SK-N-SH (cell line): Measurements from ENCODE around the gene BPIFB3. TPM values are rescaled to one million over a fixed set of nuclear protein-coding genes. Genes with fewer than 3 reads are reported as not detected.

Source experiments
- CTCF ChIA-PET: fragments of 300-600, 350-600 bp; formaldehyde crosslinking; extraction: SDS; loops from one replicate; lab custom pipeline; 2021; lab: Yijun Ruan, JAX
- POLR2A ChIA-PET: fragments of 350-600 bp; sonication (Branson Sonifier 250); formaldehyde crosslinking; extraction: SDS; loops from one replicate; lab custom pipeline; 2020; ENCODE audit warnings: antibody characterized with exemption, inconsistent platforms; lab: Yijun Ruan, JAX
- DNase-seq: peaks from one replicate; pipeline ENCODE4 v3.0.0; 2012
- H2AFZ ChIP-seq: fragments of 200-600 bp; sonication (generic); 2 replicates; pipeline ENCODE4 v1.8.1; 2016; ENCODE audit warnings: antibody characterized with exemption, mild to moderate bottlenecking, low read depth
- H3F3A ChIP-seq: fragments of 200-600 bp; sonication (generic); replicated peaks from 2 replicates; pipeline ENCODE3; 2016; ENCODE audit warnings: antibody characterized with exemption, mild to moderate bottlenecking; ENCODE audit not compliant: insufficient read depth
- H3K27ac ChIP-seq, 2 experiments: fragments of 200-500 bp in 1 of 2; fragments of 200-600 bp in 1 of 2; sonication (Bioruptor generic) in 1 of 2; sonication (generic), shearing (Covaris generic) in 1 of 2; 2 replicates each; pipeline versions ENCODE4 v1.5.1 to v1.6.1; 2014 to 2016; ENCODE audit warnings: low read depth in 2 of 2, inconsistent platforms in 1 of 2, low read length in 1 of 2, mild to moderate bottlenecking in 1 of 2, mixed read lengths in 1 of 2
- H3K27me3 ChIP-seq: fragments of 200-600 bp; sonication (generic), shearing (Covaris generic); 2 replicates; pipeline ENCODE4 v1.6.1; 2016; ENCODE audit warnings: mixed run types; ENCODE audit not compliant: insufficient read depth
- H3K36me3 ChIP-seq, 2 experiments: fragments of 200-500 bp in 1 of 2; fragments of 200-600 bp in 1 of 2; sonication (Bioruptor generic) in 1 of 2; sonication (generic) in 1 of 2; replicated peaks in 1 of 2; 2 replicates each; pipeline versions ENCODE3 to v1.5.1; 2014 to 2016; ENCODE audit warnings: low read length in 1 of 2, mild to moderate bottlenecking in 1 of 2; ENCODE audit not compliant: insufficient read depth in 2 of 2, control insufficient read depth in 1 of 2
- H3K4me1 ChIP-seq, 2 experiments: fragments of 200-500 bp in 1 of 2; fragments of 200-600 bp in 1 of 2; sonication (Bioruptor generic) in 1 of 2; sonication (generic), shearing (Covaris generic) in 1 of 2; 2 replicates each; pipeline versions ENCODE4 v1.5.1 to v1.6.1; 2014 to 2016; ENCODE audit warnings: low read depth in 1 of 2, low read length in 1 of 2, mixed run types in 1 of 2; ENCODE audit not compliant: insufficient read depth in 2 of 2, control insufficient read depth in 1 of 2
- H3K4me2 ChIP-seq: fragments of 200-600 bp; sonication (generic), shearing (Covaris generic); 2 replicates; pipeline ENCODE4 v1.6.1; 2017; ENCODE audit warnings: mixed run types
- H3K4me3 ChIP-seq, 2 experiments: fragments of 200-500 bp in 1 of 2; fragments of 200-600 bp in 1 of 2; sonication (Bioruptor generic) in 1 of 2; sonication (generic), shearing (Covaris generic) in 1 of 2; 2 replicates each; pipeline versions ENCODE4 v1.5.1 to v1.8.1; 2014 to 2016; ENCODE audit warnings: low read depth in 2 of 2, inconsistent platforms in 1 of 2, low read length in 1 of 2, mild to moderate bottlenecking in 1 of 2, mixed read lengths in 1 of 2, moderate library complexity in 1 of 2
- H3K79me2 ChIP-seq: fragments of 200-600 bp; sonication (generic); 2 replicates; pipeline ENCODE4 v1.8.1; 2017; ENCODE audit warnings: mild to moderate bottlenecking; ENCODE audit not compliant: insufficient read depth
- H3K9ac ChIP-seq: fragments of 200-600 bp; sonication (generic); 2 replicates; pipeline ENCODE4 v1.6.1; 2017; ENCODE audit warnings: mixed run types
- H3K9me2 ChIP-seq: fragments of 200-600 bp; sonication (generic); 2 replicates; pipeline ENCODE4 v1.6.1; 2017; ENCODE audit warnings: mixed run types
- H3K9me3 ChIP-seq: fragments of 200-600 bp; sonication (generic); 2 replicates; pipeline ENCODE4 v1.6.1; 2017; ENCODE audit warnings: mixed run types, mild to moderate bottlenecking, moderate library complexity
- H4K20me1 ChIP-seq: fragments of 200-600 bp; sonication (generic); 2 replicates; pipeline ENCODE4 v1.6.1; 2017; ENCODE audit warnings: mild to moderate bottlenecking, mixed run types; ENCODE audit not compliant: insufficient read depth
- CHD2 ChIP-seq: fragments of 150-350 bp; IDR thresholded peaks from 2 replicates; pipeline ENCODE4 v1.6.1; 2018; ENCODE audit warnings: low read length; ENCODE audit not compliant: partially characterized antibody
- CTCF ChIP-seq: fragments of 200-600 bp; sonication (generic); IDR thresholded peaks from 2 replicates; pipeline ENCODE4 v1.6.1; 2017; ENCODE audit warnings: antibody characterized with exemption, mild to moderate bottlenecking, moderate library complexity
- EP300 ChIP-seq, 2 experiments: IDR thresholded peaks; 2 replicates each; pipeline versions ENCODE4 v1.4.0 to v1.6.1; 2012; ENCODE audit warnings: borderline replicate concordance in 1 of 2, low read depth in 1 of 2, low read length in 1 of 2
- EZH2phosphoT487 ChIP-seq: fragments of 200-600 bp; sonication (generic); IDR thresholded peaks from 2 replicates; pipeline ENCODE4 v1.6.1; 2017; ENCODE audit warnings: low read depth, mixed run types, mild to moderate bottlenecking, antibody characterized with exemption, moderate library complexity, borderline replicate concordance
- FOSL2 ChIP-seq: IDR thresholded peaks from 2 replicates; pipeline ENCODE4 v1.4.0; 2012; ENCODE audit warnings: low read depth, mild to moderate bottlenecking, moderate library complexity, borderline replicate concordance
- FOXJ3 ChIP-seq: sonication (generic); formaldehyde crosslinking; IDR thresholded peaks from 2 replicates; pipeline ENCODE4 v1.5.1; 2020; ENCODE audit warnings: mild to moderate bottlenecking, missing genetic modification reagents
- GABPA ChIP-seq: IDR thresholded peaks from 2 replicates; pipeline ENCODE4 v1.4.0; 2012; ENCODE audit warnings: low read depth, mild to moderate bottlenecking
- MEF2A ChIP-seq: IDR thresholded peaks from 2 replicates; pipeline ENCODE4 v1.4.0; 2012; ENCODE audit warnings: low read depth, borderline replicate concordance
- MXI1 ChIP-seq: IDR thresholded peaks from 2 replicates; pipeline ENCODE4 v1.6.1; 2012; ENCODE audit warnings: mild to moderate bottlenecking, low read depth, low read length, improper control_type of control experiment
- NFIC ChIP-seq: IDR thresholded peaks from 2 replicates; pipeline ENCODE4 v1.4.0; 2012; ENCODE audit warnings: borderline replicate concordance
- PBX3 ChIP-seq: IDR thresholded peaks from 2 replicates; pipeline ENCODE4; 2012
- POLR2AphosphoS5 ChIP-seq: IDR thresholded peaks from 2 replicates; pipeline ENCODE4 v1.6.1; 2012; ENCODE audit warnings: low read depth, low read length
- RFX5 ChIP-seq: IDR thresholded peaks from 2 replicates; pipeline ENCODE4 v1.6.1; 2012; ENCODE audit warnings: mild to moderate bottlenecking, improper control_type of control experiment, low read length
- RXRA ChIP-seq: IDR thresholded peaks from 2 replicates; pipeline ENCODE4 v1.4.0; 2012; ENCODE audit warnings: low read depth, mild to moderate bottlenecking, borderline replicate concordance
- TCF12 ChIP-seq: IDR thresholded peaks from 2 replicates; pipeline ENCODE4 v1.4.0; 2012
- TEAD4 ChIP-seq: IDR thresholded peaks from 2 replicates; pipeline ENCODE4 v1.4.0; 2012; ENCODE audit warnings: mild to moderate bottlenecking, borderline replicate concordance; ENCODE audit not compliant: insufficient read depth
- USF1 ChIP-seq: IDR thresholded peaks from 2 replicates; pipeline ENCODE4 v1.4.0; 2012; ENCODE audit warnings: low read depth, borderline replicate concordance
- YY1 ChIP-seq: IDR thresholded peaks from 2 replicates; pipeline ENCODE4 v1.4.0; 2012; ENCODE audit warnings: low read depth, mild to moderate bottlenecking
- ZBTB33 ChIP-seq: IDR thresholded peaks from 2 replicates; pipeline ENCODE4 v1.4.0; 2012; ENCODE audit warnings: low read depth, borderline replicate concordance
- WGBS: methylation state at CpG from one replicate; pipeline ENCODE4 v1.1.6; 2017; ENCODE audit warnings: low lambda C conversion rate; 5-methylcytosine and 5-hydroxymethylcytosine counted together
- polyA plus RNA-seq, 3 experiments: library from polyadenylated mRNA; depleted of rRNA; stranded (reverse); fragments of >200 nt; gene quantifications; 2 replicates each; pipeline ENCODE4 v1.2.3, GENCODE V29; 2012
- TF ChIP-seq, protein P1 (sequence below): IDR thresholded peaks from 2 replicates; pipeline ENCODE4 v1.6.1; 2012; ENCODE audit warnings: mild to moderate bottlenecking, low read depth, low read length, moderate library complexity

BPIFB3 gene
- polyA plus RNA-seq, 1 of the 3 experiments (the other 2 are of a cell fraction), result not detected

DNA sequence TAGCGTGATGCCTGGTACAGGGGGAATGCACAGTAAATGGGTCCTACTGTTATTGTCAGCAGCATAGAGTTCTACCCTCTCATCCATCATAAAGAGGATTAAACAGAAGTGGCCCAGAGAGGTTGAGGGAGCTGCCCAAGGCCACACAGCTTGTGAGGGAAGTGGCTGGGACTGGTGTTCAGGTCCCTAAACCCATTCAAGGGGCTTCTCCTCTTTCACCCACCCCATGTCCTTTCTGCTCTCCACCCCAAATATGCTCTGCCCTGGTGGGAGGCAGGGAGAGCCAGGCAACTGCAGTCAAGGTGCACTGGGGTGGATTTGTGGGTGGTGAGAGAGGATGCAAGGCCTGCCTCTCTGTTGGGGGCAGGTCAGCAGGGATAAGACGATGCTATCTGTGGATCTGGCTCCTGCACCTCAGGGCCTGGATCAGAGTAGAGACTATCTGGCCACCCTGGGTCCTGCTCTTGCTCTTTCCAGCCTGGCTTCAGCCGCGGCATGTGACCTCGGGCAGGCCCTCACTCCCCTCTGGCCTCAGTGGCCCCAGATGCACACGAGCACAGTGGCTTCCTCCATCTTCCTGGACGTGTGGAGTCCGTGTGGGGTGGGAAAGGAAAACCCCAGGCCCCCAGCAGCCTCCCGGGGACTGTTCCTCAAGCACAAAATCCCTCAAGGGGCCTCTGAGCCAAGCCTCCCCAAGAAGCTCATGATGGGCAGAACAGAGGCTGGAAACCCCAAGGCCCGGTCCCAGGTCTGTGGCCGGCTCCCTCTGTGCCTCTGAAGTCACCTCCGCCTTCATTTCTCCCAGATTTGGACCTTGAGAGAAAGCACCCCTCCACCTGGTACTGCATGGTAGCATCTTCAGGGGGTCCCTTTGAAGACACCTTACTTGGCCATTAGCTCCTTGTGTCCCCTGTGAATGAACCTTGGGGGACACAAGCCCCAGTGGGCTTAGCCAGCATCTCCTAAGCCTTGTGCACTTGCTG is 25.6 kb upstream of the BPIFB3 start:
- 8% methylated on average over 10 of the region's 12 CpGs for WGBS
- ChIA-PET CTCF (no interaction called here), POLR2A (no interaction called here)
- Histone ChIP-seq H4K20me1 (no peaks in the 10 kb centered on the region), H2AFZ (no peak overlapping the region), H3K4me3 (no peak overlapping the region), H3K27me3 (peaks cover 6% of the 10 kb centered on the region; the same call in 1 of the 2 replicates), H3K9ac (no peak overlapping the region), H3F3A (no peaks in the 10 kb centered on the region), H3K36me3 (no peaks in the 10 kb centered on the region), H3K4me1 (no peaks in the 10 kb centered on the region), H3K9me3 (no peaks in the 10 kb centered on the region), H3K79me2 (no peaks in the 10 kb centered on the region), H3K9me2 (no peaks in the 10 kb centered on the region), H3K27ac (no peak overlapping the region), H3K4me2 (no peak overlapping the region)
- TF ChIP-seq FOXJ3 (CRISPR knock-in tag) (no peak), PBX3 (no peak), NFIC (no peak), CHD2 (no peak), YY1 (no peak), POLR2AphosphoS5 (no peak), RXRA (no peak), MXI1 (no peak), ZBTB33 (no peak), USF1 (no peak), RFX5 (no peak), FOSL2 (no peak), TEAD4 (no peak), EZH2phosphoT487 (no peak), CTCF (no peak), EP300 (IDR thresholded peaks at IDR 0.05; ENCODE audit: borderline replicate concordance in 1 of 2, low read depth in 1 of 2, low read length in 1 of 2) (no peak), GABPA (no peak), TCF12 (no peak), MEF2A (no peak)
- TF ChIP-seq, protein P1, sequence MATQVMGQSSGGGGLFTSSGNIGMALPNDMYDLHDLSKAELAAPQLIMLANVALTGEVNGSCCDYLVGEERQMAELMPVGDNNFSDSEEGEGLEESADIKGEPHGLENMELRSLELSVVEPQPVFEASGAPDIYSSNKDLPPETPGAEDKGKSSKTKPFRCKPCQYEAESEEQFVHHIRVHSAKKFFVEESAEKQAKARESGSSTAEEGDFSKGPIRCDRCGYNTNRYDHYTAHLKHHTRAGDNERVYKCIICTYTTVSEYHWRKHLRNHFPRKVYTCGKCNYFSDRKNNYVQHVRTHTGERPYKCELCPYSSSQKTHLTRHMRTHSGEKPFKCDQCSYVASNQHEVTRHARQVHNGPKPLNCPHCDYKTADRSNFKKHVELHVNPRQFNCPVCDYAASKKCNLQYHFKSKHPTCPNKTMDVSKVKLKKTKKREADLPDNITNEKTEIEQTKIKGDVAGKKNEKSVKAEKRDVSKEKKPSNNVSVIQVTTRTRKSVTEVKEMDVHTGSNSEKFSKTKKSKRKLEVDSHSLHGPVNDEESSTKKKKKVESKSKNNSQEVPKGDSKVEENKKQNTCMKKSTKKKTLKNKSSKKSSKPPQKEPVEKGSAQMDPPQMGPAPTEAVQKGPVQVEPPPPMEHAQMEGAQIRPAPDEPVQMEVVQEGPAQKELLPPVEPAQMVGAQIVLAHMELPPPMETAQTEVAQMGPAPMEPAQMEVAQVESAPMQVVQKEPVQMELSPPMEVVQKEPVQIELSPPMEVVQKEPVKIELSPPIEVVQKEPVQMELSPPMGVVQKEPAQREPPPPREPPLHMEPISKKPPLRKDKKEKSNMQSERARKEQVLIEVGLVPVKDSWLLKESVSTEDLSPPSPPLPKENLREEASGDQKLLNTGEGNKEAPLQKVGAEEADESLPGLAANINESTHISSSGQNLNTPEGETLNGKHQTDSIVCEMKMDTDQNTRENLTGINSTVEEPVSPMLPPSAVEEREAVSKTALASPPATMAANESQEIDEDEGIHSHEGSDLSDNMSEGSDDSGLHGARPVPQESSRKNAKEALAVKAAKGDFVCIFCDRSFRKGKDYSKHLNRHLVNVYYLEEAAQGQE, result no peak
- DNase-seq, result no peak
